Stimulated activated naive CD8-positive, alpha-beta T cell treated with anti-CD3 and anti-CD28 coated beads, Interleukin-15, Interleukin-2, amounts not matched to agents 100 ng/mL and 50 ng/mL, for 24 hours (primary cell): ENCODE data around the gene AMH.
"Not testable (repeated sequence)": the region's sequence is repeated elsewhere in the genome, so short reads cannot be mapped to it uniquely, and the experiment has no call there.

ENCODE experiments used
- H3K27ac Mint-ChIP-seq: one replicate; pipeline ENCODE4 v1.8.0; 2021; ENCODE audit warnings: mild to moderate bottlenecking, mixed read lengths
- H3K27me3 Mint-ChIP-seq: one replicate; pipeline ENCODE4 v1.8.0; 2021; ENCODE audit warnings: mixed read lengths
- H3K36me3 Mint-ChIP-seq: one replicate; pipeline ENCODE4 v1.8.0; 2021; ENCODE audit warnings: low read depth, mixed read lengths
- H3K4me1 Mint-ChIP-seq: one replicate; pipeline ENCODE4 v1.8.0; 2021; ENCODE audit warnings: low read depth, mixed read lengths
- H3K4me3 Mint-ChIP-seq: one replicate; pipeline ENCODE4 v1.8.0; 2021; ENCODE audit warnings: mild to moderate bottlenecking, mixed read lengths
- H3K9me3 Mint-ChIP-seq: one replicate; pipeline ENCODE4 v1.8.0; 2021; ENCODE audit warnings: mixed read lengths

The AMH gene

GRCh38 chr19:2274931-2275535 is 25.9 kb downstream of the AMH start:
- Mint-ChIP-seq H3K36me3 (peaks cover 33% of the 10 kb centered on the region), H3K9me3 (no peaks in the 10 kb centered on the region), H3K4me3 (no peak overlapping the region), H3K27me3 (no peaks in the 10 kb centered on the region), H3K4me1 (peaks cover 30% of the 10 kb centered on the region), H3K27ac (peak overlapping the region; percentile 63)

GRCh38 chr19:2275588-2276428 is 26.7 kb downstream of the AMH start:
- H3K27ac Mint-ChIP-seq, result no peak overlapping the region
- peaks cover 30% of the 10 kb centered on the region for H3K4me1 Mint-ChIP-seq
- no peak overlapping the region for H3K4me3 Mint-ChIP-seq
- H3K27me3 Mint-ChIP-seq, result no peaks in the 10 kb centered on the region
- H3K36me3 Mint-ChIP-seq, result peaks cover 33% of the 10 kb centered on the region
- H3K9me3 Mint-ChIP-seq, result no peaks in the 10 kb centered on the region

GRCh38 chr19:2276429-2276986 is 27.4 kb downstream of the AMH start:
- Mint-ChIP-seq H3K4me1 (peaks cover 29% of the 10 kb centered on the region), H3K36me3 (peaks cover 30% of the 10 kb centered on the region), H3K4me3 (no peak overlapping the region), H3K9me3 (no peaks in the 10 kb centered on the region), H3K27ac (no peak overlapping the region), H3K27me3 (no peaks in the 10 kb centered on the region)

- H3K27ac Mint-ChIP-seq, result peak overlapping the region; percentile 49
- no peaks in the 10 kb centered on the region for H3K27me3 Mint-ChIP-seq
- no peak overlapping the region for H3K4me3 Mint-ChIP-seq
- H3K36me3 Mint-ChIP-seq, result peaks cover 25% of the 10 kb centered on the region
- peaks cover 30% of the 10 kb centered on the region for H3K4me1 Mint-ChIP-seq
- H3K9me3 Mint-ChIP-seq, result no peaks in the 10 kb centered on the region
Measured at GRCh38 chr19:2277138-2277537, 28.0 kb downstream of the AMH start.

- no peaks in the 10 kb centered on the region for H3K27me3 Mint-ChIP-seq
- H3K4me1 Mint-ChIP-seq, result peaks cover 29% of the 10 kb centered on the region
- no peak overlapping the region for H3K4me3 Mint-ChIP-seq
- H3K36me3 Mint-ChIP-seq, result peaks cover 12% of the 10 kb centered on the region
- no peaks in the 10 kb centered on the region for H3K9me3 Mint-ChIP-seq
- no peak overlapping the region for H3K27ac Mint-ChIP-seq
Measured at GRCh38 chr19:2278459-2279158, 29.5 kb downstream of the AMH start.

- Mint-ChIP-seq H3K27ac (no peak overlapping the region), H3K27me3 (no peaks in the 10 kb centered on the region), H3K9me3 (no peaks in the 10 kb centered on the region), H3K4me3 (no peak overlapping the region), H3K4me1 (peaks cover 17% of the 10 kb centered on the region), H3K36me3 (no peaks in the 10 kb centered on the region)
Measured at GRCh38 chr19:2280633-2281264, 31.6 kb downstream of the AMH start.

GRCh38 chr19:2281265-2282061 is 32.3 kb downstream of the AMH start:
- H3K27me3 Mint-ChIP-seq, H3K27ac Mint-ChIP-seq, H3K36me3 Mint-ChIP-seq, H3K9me3 Mint-ChIP-seq: not testable (repeated sequence)
- H3K4me3 Mint-ChIP-seq, result peak overlapping the region; percentile 43
- H3K4me1 Mint-ChIP-seq, result peaks cover 17% of the 10 kb centered on the region

GRCh38 chr19:2282062-2282861 is 33.1 kb downstream of the AMH start, which contains the start of gene PEAK3:
Gene PEAK3 (minus strand): TSS chr19:2282175. CDS start chr19:2280931, 1,244 bp downstream.
- Mint-ChIP-seq H3K36me3 (no peaks in the 10 kb centered on the region), H3K27me3 (no peaks in the 10 kb centered on the region), H3K27ac (peak within 1 kb of the TSS; percentile 45), H3K9me3 (no peaks in the 10 kb centered on the region), H3K4me3 (peak within 1 kb of the TSS; percentile 43), H3K4me1 (peaks cover 17% of the 10 kb centered on the region)

- Mint-ChIP-seq H3K27me3 (no peaks in the 10 kb centered on the region), H3K4me3 (no peak overlapping the region), H3K27ac (peak overlapping the region; percentile 45), H3K9me3 (no peaks in the 10 kb centered on the region), H3K36me3 (no peaks in the 10 kb centered on the region), H3K4me1 (peaks cover 17% of the 10 kb centered on the region)
Measured at GRCh38 chr19:2282862-2283237, 33.7 kb downstream of the AMH start.

GRCh38 chr19:2283835-2284507 is 34.8 kb downstream of the AMH start:
- no peaks in the 10 kb centered on the region for H3K36me3 Mint-ChIP-seq
- H3K9me3 Mint-ChIP-seq, result no peaks in the 10 kb centered on the region
- peaks cover 4% of the 10 kb centered on the region for H3K27me3 Mint-ChIP-seq
- H3K4me1 Mint-ChIP-seq, result peaks cover 28% of the 10 kb centered on the region
- H3K4me3 Mint-ChIP-seq, result no peak overlapping the region
- H3K27ac Mint-ChIP-seq, result no peak overlapping the region

GRCh38 chr19:2286402-2287140 is 37.4 kb downstream of the AMH start:
- Mint-ChIP-seq H3K27me3 (peaks cover 7% of the 10 kb centered on the region), H3K36me3 (no peaks in the 10 kb centered on the region), H3K9me3 (no peaks in the 10 kb centered on the region), H3K4me3 (no peak overlapping the region), H3K27ac (no peak overlapping the region), H3K4me1 (peaks cover 43% of the 10 kb centered on the region)

- peaks cover 33% of the 10 kb centered on the region for H3K4me1 Mint-ChIP-seq
- H3K4me3 Mint-ChIP-seq, result no peak overlapping the region
- no peak overlapping the region for H3K27ac Mint-ChIP-seq
Measured at GRCh38 chr19:2287585-2288337, 38.6 kb downstream of the AMH start.

More at GRCh38 chr19:2287585-2288337, 38.6 kb downstream of the AMH start:
- Mint-ChIP-seq H3K27me3 (peaks cover 7% of the 10 kb centered on the region), H3K9me3 (no peaks in the 10 kb centered on the region), H3K36me3 (no peaks in the 10 kb centered on the region)
